GM12875 (cell line): ENCODE data around the gene STRA8.

Source experiments
- H3K4me3 ChIP-seq: one replicate; pipeline ENCODE4 v1.5.1; 2011; ENCODE audit warnings: low read depth, low read length, control low read depth
- TF ChIP-seq, protein P1 (sequence below): IDR thresholded peaks from 2 replicates; pipeline ENCODE4 v1.5.1; 2011; ENCODE audit warnings: low read depth, mild to moderate bottlenecking, control low read depth, inconsistent platforms, low read length, moderate library complexity, borderline replicate concordance; ENCODE audit not compliant: insufficient read depth

STRA8 gene

DNA sequence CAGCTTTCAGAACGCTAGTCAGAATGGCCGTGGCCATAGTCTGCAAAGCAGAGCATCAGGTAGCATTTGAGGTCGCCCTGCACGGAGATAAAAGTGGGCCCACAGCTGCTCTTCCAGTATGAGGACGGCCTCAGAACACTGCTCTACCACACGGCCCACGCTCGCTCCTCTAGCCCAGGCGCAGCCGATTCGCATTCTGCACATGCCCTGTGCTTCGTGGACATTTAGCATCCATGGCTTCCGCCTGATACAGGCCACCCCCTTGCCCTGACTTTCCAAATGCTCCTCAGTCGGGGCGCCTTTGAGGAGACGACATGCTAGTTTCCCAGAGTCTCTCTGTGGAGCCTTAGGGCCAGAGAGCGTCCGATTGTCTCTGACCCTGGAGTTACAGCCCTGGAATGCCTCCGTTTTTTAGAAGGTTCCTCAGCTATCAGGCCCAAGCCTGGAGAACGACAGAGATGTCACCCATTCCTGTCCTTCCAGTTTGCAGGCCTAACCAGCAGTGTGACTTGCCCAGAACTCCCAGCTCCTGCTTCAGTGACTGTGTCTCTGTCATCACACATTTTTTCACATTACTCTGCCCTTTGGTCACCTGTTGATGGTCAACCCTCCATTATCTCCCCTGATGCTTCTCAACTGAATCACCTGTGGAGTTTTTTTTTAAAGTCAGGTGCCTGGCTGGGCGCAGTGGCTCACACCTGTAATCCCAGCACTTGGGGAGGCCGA is 14.3 kb downstream of the STRA8 start:
- no peak overlapping the region for H3K4me3 ChIP-seq
- TF ChIP-seq, protein P1, sequence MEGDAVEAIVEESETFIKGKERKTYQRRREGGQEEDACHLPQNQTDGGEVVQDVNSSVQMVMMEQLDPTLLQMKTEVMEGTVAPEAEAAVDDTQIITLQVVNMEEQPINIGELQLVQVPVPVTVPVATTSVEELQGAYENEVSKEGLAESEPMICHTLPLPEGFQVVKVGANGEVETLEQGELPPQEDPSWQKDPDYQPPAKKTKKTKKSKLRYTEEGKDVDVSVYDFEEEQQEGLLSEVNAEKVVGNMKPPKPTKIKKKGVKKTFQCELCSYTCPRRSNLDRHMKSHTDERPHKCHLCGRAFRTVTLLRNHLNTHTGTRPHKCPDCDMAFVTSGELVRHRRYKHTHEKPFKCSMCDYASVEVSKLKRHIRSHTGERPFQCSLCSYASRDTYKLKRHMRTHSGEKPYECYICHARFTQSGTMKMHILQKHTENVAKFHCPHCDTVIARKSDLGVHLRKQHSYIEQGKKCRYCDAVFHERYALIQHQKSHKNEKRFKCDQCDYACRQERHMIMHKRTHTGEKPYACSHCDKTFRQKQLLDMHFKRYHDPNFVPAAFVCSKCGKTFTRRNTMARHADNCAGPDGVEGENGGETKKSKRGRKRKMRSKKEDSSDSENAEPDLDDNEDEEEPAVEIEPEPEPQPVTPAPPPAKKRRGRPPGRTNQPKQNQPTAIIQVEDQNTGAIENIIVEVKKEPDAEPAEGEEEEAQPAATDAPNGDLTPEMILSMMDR: no peak

DNA sequence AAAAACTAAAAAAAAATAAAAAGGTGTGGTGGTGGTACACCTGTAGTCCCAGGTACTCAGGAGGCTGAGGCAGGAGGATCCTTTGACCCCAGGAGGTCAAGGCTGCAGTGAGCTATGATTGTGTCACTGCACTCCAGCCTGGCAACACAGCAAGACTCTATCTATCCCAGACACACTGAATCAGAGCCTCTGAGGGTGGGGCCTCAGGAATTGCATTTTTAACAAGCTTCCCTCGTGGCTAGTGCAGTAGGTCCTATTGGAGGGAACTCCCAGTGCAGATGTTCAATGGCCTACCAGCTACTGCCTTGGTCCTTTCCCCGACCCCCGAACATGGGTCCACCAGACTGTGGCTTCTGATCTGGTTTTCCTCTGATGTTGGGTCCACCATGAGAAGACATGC is 14.9 kb downstream of the STRA8 start:
- H3K4me3 ChIP-seq: no peak overlapping the region
- TF ChIP-seq, protein P1: no peak

DNA sequence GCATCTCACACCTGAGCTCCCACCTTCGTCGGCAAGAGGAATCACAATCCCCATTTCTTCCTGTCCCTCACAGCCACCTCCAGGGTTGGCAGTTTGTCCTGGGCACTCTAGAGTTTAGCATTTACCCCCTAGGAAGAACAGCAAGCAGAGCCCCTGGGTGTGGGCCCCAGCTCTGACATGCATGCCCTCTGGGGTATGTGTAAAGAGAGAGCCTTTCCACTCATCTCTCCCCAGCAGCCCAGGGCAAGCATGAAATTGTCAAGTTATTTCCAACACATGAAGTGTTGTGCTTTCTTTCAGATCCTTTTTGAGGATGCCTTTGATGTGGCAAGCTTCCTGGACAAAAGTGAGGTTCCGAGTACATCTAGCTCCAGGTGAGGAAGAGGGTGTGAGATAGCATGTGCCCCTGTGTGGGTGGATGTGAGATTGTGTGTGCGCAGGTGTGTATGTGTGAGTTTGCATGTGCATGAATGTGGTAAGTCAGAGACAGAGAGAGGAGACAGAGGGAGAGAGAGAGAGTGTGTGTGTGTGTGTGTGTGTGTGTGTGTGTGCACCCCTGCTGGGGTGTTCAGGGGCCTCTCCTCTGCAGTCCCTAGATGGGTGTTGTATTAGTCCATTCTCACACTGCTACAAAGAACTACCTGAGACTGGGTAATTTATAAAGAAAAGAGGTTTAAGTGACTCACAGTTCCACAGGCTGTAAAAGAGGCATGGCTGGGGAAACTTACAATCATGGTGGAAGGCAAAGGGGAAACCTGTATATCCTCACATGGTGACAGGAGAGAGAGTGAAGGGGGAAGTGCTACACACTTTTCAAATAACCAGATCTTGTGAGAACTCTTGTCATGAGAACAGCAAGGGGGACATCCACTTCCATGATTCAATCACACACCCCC is 18.1 kb downstream of the STRA8 start:
- H3K4me3 ChIP-seq: no peak overlapping the region
- TF ChIP-seq, protein P1: no peak

DNA sequence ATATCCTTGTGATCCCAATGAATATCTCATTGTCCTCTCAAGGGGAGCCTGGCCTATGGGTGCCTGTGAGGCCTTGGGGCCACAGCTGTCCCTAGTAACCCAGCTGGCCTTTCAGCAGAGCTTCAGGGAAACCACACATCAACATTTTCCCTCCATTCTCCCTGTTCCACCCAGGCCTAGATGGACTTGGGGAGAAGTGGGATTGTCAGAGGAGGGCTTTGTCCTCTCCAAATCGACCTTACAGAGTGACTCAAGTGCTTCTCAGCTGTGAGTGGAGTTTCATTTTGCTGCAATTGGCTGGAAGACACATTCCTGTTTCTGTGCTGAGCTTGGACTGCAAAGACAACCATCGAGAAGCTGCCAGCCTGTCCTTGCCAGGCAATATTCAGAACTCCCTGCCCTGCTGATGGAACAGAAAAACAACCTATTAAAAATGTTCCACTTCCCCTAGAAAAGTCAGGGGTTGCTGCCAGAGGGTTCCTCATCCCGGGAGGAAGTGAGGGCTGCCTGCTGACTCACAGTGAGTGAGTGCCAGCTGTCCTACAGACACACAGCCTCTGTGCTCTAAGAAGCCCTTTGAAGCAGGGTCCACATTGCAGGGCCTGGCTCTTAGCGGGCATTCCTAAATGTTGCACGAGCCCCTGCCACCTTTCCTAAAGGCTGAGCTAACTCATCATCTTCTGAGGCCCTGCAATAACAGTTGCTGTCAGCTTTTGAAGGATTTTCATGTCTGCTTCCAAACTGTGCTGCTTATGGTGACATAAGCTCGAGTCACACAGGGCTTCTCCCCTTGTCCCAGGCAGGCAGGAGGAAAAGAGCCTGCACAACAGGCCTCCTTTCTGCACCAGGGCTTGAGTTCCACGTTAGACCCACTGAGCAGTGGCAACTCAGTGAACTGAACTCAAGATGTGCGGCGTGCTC is 20.5 kb downstream of the STRA8 start:
- TF ChIP-seq, protein P1: no peak
- no peak overlapping the region for H3K4me3 ChIP-seq

DNA sequence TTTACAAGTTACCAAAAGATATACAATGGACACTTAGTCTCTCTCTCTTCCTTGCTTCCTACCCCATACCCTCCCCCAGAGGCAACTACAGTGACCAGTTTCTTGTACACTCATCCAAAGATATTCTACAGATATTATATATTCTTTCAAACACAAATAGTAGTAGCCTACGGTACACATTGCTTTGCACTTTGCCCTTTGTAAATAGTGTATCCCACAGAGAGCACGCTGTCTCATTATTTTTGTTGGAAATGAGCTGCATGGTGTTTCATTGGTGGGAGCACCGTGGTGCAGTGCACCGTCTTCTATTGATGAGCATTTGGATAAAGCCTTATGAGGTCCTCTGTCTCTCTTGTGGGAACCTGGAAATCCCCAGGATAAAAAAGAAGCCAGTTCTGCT is 24.2 kb downstream of the STRA8 start:
- H3K4me3 ChIP-seq: no peak overlapping the region
- TF ChIP-seq, protein P1: no peak

- H3K4me3 ChIP-seq: no peak overlapping the region
- TF ChIP-seq, protein P1: no peak
Measured at GRCh38 chr7:135258585-135258984, 24.9 kb downstream of the STRA8 start.
